Neural progenitor cell (in vitro differentiated cells): Measurements from ENCODE around the gene KRT6B.

Source experiments
- CTCF ChIP-seq: fragments of 200-600 bp; sonication (generic); IDR thresholded peaks from 2 replicates; pipeline ENCODE4 v1.5.1; 2017; ENCODE audit warnings: antibody characterized with exemption, mild to moderate bottlenecking
- EZH2 ChIP-seq: fragments of 200-600 bp; sonication (generic); IDR thresholded peaks from 2 replicates; pipeline ENCODE4 v1.6.1; 2017; ENCODE audit warnings: antibody characterized with exemption, mild to moderate bottlenecking, moderate library complexity
- EZH2phosphoT487 ChIP-seq: fragments of 200-600 bp; sonication (generic); IDR thresholded peaks from 2 replicates; pipeline ENCODE4 v1.6.1; 2017; ENCODE audit warnings: antibody characterized with exemption

- TF ChIP-seq CTCF (no peak), EZH2phosphoT487 (no peak), EZH2 (no peak)
Measured at GRCh38 chr12:52435659-52435999, 16.3 kb downstream of the KRT6B start.
